Gastroesophageal sphincter (tissue), 3 donors: Measurements from ENCODE around the gene SOAT1.

Experiments
- EP300 ChIP-seq: sonication (generic); formaldehyde crosslinking; IDR thresholded peaks from one replicate; pipeline ENCODE4 v1.6.1; 2017; ENCODE audit warnings: antibody characterized with exemption, mild to moderate bottlenecking
- POLR2A ChIP-seq, 2 donors: fragments of 450-650 bp; IDR thresholded peaks; one replicate each; pipeline ENCODE4 v1.6.1; 2017; ENCODE audit warnings: antibody characterized with exemption in 2 of 2, mild to moderate bottlenecking in 2 of 2, moderate library complexity in 1 of 2
- TF ChIP-seq, protein P1 (sequence below), 4 experiments: fragments of 200-600 bp in 2 of 4; fragments of 450-650 bp in 2 of 4; sonication (generic) in 1 of 4; IDR thresholded peaks; one replicate each; pipeline ENCODE4 v1.5.1; 2017 to 2019; ENCODE audit warnings: antibody characterized with exemption in 4 of 4, mild to moderate bottlenecking in 2 of 4, moderate library complexity in 2 of 4

DNA sequence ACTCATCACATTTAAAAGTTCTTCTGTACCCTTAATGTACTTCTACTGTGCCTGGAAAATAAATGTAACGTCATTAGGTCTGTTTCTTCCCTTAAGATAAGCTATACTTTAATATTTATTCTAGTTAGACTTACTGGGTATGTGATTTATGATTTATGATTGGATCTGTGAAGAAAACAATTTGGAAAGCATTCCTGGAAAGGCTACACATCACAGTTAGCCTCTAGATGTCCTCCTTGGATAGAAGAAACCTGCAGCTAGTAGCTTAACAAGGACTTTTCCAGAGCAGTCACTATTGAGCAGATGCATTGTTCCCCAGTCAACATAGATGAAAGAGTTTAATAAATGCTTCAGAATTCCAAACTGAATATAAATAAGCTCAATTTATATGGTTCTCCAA lies 41.9 kb upstream of the SOAT1 start:
- TF ChIP-seq, protein P1, sequence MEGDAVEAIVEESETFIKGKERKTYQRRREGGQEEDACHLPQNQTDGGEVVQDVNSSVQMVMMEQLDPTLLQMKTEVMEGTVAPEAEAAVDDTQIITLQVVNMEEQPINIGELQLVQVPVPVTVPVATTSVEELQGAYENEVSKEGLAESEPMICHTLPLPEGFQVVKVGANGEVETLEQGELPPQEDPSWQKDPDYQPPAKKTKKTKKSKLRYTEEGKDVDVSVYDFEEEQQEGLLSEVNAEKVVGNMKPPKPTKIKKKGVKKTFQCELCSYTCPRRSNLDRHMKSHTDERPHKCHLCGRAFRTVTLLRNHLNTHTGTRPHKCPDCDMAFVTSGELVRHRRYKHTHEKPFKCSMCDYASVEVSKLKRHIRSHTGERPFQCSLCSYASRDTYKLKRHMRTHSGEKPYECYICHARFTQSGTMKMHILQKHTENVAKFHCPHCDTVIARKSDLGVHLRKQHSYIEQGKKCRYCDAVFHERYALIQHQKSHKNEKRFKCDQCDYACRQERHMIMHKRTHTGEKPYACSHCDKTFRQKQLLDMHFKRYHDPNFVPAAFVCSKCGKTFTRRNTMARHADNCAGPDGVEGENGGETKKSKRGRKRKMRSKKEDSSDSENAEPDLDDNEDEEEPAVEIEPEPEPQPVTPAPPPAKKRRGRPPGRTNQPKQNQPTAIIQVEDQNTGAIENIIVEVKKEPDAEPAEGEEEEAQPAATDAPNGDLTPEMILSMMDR (IDR thresholded peaks at IDR 0.05) = peak in 2 of 4 experiments; percentile 15 to 42
- TF ChIP-seq POLR2A (IDR thresholded peaks at IDR 0.05) (no peak), EP300 (no peak)
